ENCODE measurements around the gene NAA80. TPM values are rescaled to one million over a fixed set of nuclear protein-coding genes. Genes with fewer than 3 reads are reported as not detected.
A peak's percentile ranks its signal among the peaks of the same experiment; 100 is the strongest.
"Not testable (repeated sequence)": the region's sequence is repeated elsewhere in the genome, so short reads cannot be mapped to it uniquely, and the experiment has no call there.

Gene NAA80
- total RNA-seq, 1 donor from 2014 or later = 1.3 TPM

DNA sequence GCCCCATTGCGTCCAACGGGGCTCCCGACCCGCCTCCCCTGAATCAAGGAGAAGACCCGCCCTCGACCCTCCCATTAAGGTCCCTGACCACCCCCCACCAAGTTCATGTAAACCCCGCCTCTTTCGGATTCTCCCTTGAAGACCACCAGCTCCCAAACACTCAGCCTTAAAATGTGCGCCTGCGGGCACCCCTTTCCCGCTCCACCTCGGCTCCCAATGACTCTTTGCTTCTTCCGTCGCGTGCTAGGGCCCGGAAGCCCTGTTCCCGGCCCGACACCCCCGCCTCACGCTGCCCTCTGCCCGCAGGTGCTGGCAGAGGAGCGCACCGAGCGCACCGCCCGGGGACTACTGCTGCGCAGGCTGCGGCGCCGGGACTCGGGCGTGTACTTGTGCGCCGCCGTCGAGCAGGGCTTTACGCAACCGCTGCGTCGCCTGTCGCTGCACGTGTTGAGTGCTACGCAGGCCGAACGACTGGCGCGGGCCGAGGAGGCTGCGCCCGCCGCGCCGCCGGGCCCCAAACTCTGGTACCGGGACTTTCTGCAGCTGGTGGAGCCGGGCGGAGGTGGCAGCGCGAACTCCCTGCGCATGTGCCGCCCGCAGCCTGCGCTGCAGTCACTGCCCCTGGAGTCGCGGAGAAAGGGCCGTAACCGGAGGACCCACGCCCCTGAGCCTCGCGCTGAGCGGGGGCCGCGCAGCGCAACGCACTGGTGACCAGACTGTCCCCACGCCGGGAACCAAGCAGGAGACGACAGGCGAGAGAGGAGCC lies 23.0 kb downstream of the NAA80 start:
- FAIRE-seq (no peak), DNase-seq (ENCODE audit: low read depth) (no peak)
- no peaks in the 10 kb centered on the region for H3K36me3 ChIP-seq (ENCODE audit: control insufficient read depth, insufficient read depth, low read length)
- H3K27me3 ChIP-seq (ENCODE audit: control insufficient read depth, insufficient read depth, low read length) = no peaks in the 10 kb centered on the region
- TF ChIP-seq, protein P1, sequence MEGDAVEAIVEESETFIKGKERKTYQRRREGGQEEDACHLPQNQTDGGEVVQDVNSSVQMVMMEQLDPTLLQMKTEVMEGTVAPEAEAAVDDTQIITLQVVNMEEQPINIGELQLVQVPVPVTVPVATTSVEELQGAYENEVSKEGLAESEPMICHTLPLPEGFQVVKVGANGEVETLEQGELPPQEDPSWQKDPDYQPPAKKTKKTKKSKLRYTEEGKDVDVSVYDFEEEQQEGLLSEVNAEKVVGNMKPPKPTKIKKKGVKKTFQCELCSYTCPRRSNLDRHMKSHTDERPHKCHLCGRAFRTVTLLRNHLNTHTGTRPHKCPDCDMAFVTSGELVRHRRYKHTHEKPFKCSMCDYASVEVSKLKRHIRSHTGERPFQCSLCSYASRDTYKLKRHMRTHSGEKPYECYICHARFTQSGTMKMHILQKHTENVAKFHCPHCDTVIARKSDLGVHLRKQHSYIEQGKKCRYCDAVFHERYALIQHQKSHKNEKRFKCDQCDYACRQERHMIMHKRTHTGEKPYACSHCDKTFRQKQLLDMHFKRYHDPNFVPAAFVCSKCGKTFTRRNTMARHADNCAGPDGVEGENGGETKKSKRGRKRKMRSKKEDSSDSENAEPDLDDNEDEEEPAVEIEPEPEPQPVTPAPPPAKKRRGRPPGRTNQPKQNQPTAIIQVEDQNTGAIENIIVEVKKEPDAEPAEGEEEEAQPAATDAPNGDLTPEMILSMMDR (IDR thresholded peaks at IDR 0.05; ENCODE audit: insufficient read depth, low read length, severe bottlenecking) = no peak
- H3K4me3 ChIP-seq (ENCODE audit: low read depth, low read length) = no peak overlapping the region

DNA sequence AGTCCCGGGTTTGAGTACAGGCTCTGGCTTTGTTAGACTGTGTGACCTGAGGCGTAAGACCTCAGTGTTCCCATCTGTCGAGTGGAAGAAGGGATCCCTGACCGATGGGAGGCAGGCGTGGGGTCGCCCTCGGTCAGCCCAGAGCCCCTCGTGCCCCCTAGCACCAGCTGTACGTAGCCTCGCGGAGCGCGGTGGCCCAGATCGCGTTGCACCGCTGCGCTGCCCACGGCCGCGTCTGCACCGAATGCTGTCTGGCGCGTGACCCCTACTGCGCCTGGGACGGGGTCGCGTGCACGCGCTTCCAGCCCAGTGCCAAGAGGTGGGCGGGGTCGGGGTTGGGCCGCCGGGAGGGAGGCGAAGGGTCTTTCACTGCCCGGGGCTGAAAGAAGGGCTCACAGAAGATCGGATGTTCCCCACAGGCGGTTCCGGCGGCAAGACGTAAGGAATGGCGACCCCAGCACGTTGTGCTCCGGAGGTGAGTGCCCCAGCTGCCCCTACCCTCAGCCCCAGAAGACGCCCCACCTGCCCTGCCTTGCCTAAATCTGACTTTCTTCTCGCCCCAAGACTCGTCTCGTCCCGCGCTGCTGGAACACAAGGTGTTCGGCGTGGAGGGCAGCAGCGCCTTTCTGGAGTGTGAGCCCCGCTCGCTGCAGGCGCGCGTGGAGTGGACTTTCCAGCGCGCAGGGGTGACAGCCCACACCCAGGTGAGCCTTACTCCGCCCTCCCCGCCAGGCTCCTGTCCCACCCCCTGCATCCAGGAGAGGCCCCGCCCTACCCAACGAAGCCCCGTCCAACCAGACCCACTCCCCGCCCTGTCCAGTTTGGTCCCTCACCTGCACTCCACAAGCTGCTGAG lies 23.8 kb downstream of the NAA80 start:
- TF ChIP-seq, protein P1 (IDR thresholded peaks at IDR 0.05; ENCODE audit: insufficient read depth, low read length, severe bottlenecking) = no peak
- FAIRE-seq = no peak
- no peak overlapping the region for H3K4me3 ChIP-seq (ENCODE audit: low read depth, low read length)
- no peaks in the 10 kb centered on the region for H3K36me3 ChIP-seq (ENCODE audit: control insufficient read depth, insufficient read depth, low read length)
- H3K27me3 ChIP-seq (ENCODE audit: control insufficient read depth, insufficient read depth, low read length) = no peaks in the 10 kb centered on the region
- DNase-seq (ENCODE audit: low read depth) = no peak

DNA sequence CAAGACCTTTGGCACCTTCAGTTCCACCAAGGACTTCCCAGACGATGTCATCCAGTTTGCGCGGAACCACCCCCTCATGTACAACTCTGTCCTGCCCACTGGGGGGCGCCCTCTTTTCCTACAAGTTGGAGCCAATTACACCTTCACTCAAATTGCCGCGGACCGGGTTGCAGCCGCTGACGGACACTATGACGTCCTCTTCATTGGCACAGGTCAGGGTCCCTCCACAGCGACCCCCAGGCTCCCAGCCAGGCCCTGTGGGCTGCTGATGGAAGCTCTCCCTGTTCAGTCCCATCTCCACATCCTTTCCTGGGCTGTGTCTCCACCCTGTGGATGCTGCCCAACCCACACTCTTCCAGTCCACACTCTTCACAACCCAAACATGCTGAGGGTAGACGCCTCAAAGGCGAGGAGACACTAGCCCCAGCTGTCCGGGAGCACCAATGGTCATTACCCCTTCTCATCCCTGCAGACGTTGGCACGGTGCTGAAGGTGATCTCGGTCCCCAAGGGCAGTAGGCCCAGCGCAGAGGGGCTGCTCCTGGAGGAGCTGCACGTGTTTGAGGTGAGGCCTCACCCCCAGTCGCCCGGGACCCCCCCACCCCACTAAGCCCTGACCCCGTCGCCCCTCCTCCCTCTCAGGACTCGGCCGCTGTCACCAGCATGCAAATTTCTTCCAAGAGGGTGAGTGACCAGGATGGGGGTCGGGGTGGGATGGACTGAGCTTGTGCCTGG lies 24.7 kb downstream of the NAA80 start:
- TF ChIP-seq, protein P1 (IDR thresholded peaks at IDR 0.05; ENCODE audit: insufficient read depth, low read length, severe bottlenecking) = peak; percentile 82
- DNase-seq (ENCODE audit: low read depth) (peak; percentile 51), FAIRE-seq (peak; percentile 36)
- H3K4me3 ChIP-seq (ENCODE audit: low read depth, low read length) = no peak overlapping the region
- H3K27me3 ChIP-seq (ENCODE audit: control insufficient read depth, insufficient read depth, low read length) = no peaks in the 10 kb centered on the region
- no peaks in the 10 kb centered on the region for H3K36me3 ChIP-seq (ENCODE audit: control insufficient read depth, insufficient read depth, low read length)

DNA sequence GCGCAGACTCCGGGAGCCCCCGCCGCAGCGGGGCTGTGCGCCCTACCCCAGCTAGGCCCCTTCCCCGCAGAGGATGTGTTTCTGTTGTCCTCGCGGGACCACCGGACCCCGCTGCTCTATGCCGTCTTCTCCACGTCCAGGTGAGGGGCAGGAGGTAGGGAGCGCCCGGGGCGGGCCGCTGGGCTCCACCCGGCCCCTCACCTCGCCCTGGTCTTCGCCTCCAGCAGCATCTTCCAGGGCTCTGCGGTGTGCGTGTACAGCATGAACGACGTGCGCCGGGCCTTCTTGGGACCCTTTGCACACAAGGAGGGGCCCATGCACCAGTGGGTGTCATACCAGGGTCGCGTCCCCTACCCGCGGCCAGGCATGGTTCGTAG lies 25.5 kb downstream of the NAA80 start:
- no peak for FAIRE-seq
- Histone ChIP-seq H3K36me3 (ENCODE audit: control insufficient read depth, insufficient read depth, low read length) (no peaks in the 10 kb centered on the region), H3K4me3 (ENCODE audit: low read depth, low read length) (no peak overlapping the region), H3K27me3 (ENCODE audit: control insufficient read depth, insufficient read depth, low read length) (no peaks in the 10 kb centered on the region)
- TF ChIP-seq, protein P1 (IDR thresholded peaks at IDR 0.05; ENCODE audit: insufficient read depth, low read length, severe bottlenecking) = no peak
- no peak for DNase-seq (ENCODE audit: low read depth)

DNA sequence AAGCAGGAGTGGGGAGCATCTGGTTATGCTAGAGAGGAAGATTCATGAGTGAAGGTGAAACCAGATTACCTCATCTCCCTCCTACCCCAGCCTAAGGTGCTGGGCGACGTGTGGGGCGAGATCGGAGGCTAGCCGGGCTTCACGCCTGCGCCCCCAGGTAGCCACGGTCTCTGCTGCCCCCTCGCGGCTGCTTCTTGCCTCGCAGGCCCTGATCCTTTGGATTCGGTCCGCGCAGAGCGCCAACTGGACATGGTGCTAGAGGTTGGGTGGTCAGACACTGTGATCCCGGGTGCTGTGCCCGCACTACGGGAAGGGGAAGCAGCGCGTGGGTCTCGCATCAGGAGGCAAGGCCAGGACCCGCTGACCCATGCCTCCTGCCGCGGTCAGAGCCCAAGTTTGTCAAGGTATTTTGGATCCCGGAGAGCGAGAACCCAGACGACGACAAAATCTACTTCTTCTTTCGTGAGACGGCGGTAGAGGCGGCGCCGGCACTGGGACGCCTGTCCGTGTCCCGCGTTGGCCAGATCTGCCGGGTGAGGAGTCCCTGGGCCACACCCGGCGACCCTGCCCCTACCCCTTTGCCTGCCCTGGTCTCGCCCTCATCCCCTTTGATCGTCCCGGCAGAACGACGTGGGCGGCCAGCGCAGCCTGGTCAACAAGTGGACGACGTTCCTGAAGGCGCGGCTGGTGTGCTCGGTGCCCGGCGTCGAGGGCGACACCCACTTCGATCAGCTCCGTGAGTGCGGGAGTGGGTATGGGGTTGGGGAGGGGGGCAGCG lies 26.1 kb downstream of the NAA80 start:
- H3K27me3 ChIP-seq (ENCODE audit: control insufficient read depth, insufficient read depth, low read length) = no peaks in the 10 kb centered on the region
- H3K4me3 ChIP-seq (ENCODE audit: low read depth, low read length) = no peak overlapping the region
- TF ChIP-seq, protein P1 (IDR thresholded peaks at IDR 0.05; ENCODE audit: insufficient read depth, low read length, severe bottlenecking) = peak; percentile 98
- H3K36me3 ChIP-seq (ENCODE audit: control insufficient read depth, insufficient read depth, low read length) = no peaks in the 10 kb centered on the region
- peak; percentile 62 for DNase-seq (ENCODE audit: low read depth)
- FAIRE-seq = no peak

DNA sequence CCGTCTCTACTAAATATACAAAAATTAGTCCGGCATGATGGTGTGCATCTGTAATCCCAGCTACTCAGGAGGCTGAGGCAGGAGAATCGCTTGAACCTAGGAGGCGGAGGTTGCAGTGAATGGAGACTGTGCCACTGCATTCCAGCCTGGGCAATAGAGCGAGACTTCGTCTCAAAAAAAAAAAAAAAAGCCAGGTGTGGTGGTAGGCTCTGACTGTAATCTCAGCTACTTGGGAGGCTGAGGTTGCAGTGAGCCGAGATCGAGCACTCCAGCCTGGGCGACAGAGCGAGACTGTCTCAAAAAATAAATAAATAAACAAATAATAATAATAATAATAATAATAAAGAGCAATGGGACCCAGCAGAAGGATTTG lies 26.7 kb downstream of the NAA80 start:
- not testable (repeated sequence) for H3K4me3 ChIP-seq (ENCODE audit: low read depth, low read length); H3K27me3 ChIP-seq (ENCODE audit: control insufficient read depth, insufficient read depth, low read length); FAIRE-seq; H3K36me3 ChIP-seq (ENCODE audit: control insufficient read depth, insufficient read depth, low read length); DNase-seq (ENCODE audit: low read depth)

Data from bronchial epithelial cell (primary cell).